Measurements from ENCODE around the gene RUNX1.
A peak's percentile ranks its signal among the peaks of the same experiment; 100 is the strongest.

Gene RUNX1

DNA sequence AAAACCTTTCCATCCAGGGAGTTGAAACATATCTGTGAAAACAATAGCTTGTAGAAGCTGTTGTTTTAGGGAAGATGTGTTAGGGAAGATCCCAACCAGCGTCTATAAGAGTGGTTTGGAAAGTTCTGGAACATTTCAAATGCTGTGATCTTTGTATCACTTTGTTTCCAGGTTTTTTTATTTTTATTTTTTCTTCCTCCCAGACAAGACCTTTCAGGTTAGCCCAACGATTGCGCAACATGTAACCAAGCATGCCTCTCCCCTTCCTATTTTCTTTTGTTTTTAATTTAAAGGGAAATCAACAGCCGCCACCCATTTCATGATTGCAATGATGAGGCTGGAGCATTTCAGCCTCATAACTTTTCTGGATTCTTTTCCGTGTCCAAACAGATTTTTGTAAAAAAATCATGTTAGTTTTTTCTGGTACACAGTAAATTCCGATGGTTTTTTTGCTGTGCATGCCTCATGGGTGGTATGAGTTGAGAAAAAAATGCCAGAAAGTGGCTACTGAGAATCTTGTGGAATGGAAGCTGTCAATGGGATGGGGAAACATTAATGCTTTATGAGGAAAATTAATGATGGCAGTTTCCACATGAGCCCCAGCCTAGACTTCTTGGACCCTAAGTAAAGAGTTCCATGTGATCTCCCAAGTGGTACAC, 109.3 kb downstream of the RUNX1 start:
- DNase-seq: no peak

DNA sequence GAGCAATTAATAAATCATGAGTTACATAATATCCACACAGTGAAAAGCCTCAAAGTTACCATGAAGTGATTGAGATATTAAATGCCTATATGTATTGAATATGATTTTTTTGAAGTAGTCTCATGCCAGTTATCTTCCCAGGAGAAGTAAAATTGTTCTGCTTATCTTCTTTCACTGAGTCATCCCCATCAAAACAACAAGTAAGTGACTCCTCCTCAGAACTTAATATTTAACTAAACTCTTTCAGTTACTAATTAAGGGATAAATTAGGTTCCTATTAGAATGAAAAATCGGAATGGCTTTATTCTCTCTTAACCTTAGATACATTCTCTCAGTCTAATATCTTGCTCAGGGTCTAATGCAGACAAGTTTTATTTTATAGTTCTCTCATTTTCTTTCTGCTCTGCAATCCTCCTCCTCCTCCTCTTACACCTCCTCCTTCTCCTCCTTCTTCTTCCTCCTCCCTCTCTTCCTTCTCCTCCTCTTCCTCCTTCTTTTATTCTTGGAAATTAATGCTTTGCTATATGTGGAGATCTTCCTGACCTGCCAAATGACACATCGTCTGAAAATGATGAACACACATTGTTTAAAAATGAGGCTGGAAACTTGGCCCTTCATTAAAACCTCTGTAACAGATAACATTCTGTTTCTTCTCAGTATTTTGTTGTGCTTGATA, 110.9 kb downstream of the RUNX1 start:
- DNase-seq: no peak

DNA sequence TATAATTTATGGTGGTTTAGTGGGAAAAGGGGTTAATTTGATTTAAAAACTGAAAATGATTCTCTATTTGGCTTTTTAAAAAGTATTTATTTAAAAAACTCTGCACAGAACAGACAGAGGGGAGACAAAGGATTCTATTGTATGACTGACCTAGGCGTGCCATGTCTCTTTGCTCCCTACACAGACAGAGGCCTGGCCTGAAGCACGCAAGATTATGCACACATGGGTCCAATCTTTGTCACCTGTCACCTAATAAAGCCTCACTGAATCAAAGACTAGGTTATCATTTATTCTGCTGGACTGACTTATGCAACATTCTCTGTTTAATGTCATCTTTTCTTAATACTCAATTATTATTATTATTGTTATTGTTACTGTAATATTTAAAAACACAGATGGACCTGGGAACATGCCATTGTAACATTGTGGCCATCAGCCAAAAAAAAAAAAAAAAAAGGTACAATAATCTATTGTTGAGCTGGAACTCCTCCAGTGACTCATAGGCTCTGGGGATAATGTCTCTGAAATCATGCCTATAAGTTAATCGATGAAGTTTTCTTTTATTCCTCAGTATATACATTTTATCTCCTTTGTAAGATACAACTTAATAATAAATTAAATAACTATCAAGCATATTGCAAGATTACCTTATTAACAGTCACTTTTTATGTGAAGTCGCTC, 112.1 kb downstream of the RUNX1 start:
- no peak for DNase-seq

DNA sequence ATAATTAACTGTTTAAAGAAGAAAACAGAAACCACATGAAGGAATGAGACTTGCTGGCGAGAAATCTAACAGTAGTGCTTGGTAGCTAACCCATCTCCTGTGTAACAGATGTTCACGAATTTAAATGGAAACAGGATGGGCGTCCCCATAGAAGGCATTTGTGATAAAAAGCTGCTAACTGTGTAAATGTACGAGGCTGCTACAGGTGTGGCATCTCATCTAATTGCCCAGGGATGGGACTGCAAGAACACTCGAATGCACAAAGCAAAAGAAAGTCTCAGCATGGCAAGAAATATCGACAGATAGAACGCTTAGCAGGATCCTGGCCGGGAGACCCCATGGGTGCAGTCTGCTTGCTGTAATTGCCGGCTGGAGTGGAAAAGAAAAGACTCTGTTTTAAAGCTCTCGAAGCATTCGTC, 112.7 kb downstream of the RUNX1 start:
- peak; percentile 44 for DNase-seq

DNA sequence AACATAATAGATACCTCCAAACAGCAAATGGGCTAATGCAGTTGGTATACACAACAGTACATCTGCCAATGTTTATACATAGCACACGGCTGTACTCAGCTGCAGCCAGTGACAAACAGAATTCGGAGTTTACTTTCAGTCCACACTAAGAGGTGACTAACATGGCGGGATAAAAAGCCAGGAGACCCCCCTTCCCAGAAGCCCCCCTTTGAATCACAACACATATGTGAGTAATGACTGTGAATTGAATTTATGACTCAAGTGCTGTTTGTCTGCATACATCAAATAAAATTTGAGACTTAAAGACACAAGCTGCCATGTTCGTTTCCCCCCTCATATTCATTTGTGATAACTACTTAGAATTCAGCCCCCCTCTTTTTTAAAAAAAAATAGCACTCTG, 113.2 kb downstream of the RUNX1 start:
- DNase-seq: peak; percentile 44

DNA sequence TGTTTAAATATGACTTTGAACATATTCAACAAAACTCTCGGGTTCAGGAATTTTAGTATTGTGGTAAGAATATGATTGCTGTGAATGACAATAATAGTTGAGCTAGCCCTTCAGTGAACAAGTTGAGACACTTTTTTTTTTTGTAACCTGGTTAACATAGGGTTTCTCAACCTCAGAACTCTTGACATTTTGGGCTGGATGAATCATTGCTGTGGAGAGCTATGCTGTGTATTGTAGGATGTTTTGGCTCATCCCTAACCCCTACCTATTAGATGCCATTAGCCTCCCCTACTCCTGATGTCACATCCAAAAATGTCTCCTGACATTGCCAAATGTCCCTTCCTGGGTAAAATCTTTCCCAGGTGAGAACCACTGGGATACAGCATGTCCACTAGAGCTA, 113.7 kb downstream of the RUNX1 start:
- peak; percentile 27 for DNase-seq

DNA sequence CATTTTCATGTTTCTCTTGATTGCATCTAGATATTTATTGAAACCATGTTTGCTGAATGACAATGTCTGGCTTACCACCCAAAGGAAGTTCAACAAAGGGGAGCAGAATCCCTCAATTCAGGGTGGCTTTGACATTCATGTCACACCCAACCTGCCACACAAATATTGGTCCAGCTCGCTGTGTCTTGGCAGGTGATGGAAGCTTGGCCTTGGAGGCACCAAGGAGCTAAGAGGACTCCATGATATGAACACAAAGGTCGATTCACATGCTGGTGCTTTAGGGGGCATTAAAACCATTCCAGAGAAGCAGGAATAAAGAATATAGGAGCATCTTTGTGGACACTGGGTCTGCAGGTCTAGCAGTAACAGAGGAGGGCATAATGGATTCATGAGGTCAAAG, 114.8 kb downstream of the RUNX1 start:
- DNase-seq: no peak

DNA sequence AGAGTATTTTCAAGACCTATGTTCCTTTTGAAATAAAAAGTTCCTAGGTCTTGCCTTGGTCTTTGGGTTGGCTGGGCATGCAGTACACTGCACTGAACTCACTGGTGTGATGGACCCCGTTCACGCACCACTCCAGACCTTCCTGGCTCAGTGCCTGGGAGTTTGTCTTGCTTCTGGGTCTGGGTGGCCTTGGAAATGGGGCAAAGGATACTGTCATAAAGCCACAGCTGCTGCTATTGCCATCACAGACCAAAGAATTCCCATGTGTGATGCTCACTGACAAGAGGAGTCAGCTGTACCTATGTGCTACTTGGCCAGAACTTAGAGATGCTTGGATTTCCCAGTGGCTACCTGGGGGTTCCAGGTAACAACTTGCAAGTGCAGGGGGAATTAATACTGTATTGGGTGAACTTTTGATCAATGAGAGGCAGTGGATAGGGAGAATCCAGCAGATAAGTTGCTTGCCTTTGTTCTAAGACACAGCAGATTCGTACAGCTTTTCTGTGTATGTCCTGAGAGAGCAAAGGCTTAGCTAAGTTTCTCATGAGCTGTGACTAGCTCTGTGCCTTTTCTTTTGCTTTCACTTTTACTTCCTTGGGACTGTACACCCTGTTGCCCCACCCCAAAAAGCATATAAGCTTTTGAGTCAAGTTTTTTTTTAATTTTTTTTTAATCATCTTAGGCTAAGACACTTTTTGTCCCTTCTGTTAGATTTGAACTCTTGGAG, 115.3 kb downstream of the RUNX1 start:
- peak; percentile 44 for DNase-seq

DNA sequence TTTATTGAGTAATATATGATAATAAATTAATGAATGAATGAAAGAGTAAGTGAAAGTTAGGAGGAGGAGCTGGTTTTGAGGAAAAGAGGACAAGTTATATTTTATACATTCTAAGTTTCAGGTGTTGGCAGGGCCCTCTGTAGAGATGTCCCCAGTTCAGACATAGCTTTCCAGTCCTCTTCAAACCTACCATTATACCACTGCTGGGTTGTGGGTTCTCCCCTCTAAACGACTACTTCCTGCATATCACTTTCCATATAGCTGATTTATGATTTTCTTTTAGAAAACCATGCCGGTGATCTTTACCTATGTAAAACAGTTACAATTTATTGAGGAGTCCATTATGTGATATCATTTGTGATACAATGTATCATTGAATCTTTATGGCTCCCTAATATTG, 116.9 kb downstream of the RUNX1 start:
- no peak for DNase-seq

DNA sequence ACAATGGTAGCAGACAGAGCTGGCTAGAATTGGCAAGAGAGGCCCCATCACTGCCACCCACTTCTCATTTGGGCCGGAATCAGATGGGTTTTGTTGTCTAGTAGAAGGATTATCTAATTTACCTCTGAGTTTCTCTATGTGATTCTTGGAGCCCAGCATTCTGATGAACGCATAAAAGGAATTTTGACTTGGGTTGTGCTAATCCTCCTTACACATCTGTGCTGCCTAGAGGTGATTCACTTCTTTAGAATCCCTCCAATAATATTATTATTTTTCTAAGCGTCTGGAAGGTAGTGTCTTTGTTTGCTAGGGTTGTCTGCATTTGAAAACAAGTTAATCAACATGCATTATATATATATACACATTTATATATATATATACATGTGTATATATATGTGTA, 118.1 kb downstream of the RUNX1 start:
- no peak for DNase-seq

DNA sequence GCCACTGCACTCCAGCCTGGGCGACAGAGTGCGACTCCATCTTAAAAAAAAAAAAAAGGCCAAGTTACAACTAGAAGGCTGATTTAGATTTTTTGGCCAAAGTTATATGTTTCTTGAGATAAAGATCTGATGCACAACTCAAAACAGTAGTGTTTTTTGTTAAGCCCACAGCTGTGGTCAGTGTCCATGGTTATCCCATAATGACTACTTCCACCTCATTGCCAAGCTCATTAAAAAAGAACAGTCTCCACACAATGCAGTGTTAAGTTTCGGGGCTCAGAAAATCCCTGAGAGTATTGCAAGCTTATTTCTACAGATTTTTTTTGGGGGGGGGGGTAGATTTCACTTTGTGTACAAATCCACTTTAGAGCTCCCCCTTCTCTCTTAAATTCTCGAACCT, 120.5 kb downstream of the RUNX1 start:
- no peak for DNase-seq

DNA sequence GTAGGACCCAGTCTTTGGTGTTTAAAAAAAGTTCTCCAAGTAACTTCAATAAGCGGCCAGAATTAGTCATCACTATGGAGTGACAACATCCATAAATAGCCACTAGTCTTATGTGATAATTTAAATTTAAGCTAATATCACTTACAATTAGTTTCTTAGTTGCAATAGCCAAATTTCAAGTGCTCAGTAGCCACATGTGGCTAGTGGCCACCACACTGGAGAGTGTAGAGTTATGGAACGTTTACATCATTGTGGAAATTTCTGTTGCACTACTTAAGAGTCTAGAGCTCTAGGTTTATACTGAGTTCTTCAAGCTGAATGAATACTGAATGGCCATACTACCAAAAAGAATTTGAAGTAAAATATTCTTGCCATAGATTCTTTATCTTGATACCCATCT, 121.1 kb downstream of the RUNX1 start:
- no peak for DNase-seq

DNA sequence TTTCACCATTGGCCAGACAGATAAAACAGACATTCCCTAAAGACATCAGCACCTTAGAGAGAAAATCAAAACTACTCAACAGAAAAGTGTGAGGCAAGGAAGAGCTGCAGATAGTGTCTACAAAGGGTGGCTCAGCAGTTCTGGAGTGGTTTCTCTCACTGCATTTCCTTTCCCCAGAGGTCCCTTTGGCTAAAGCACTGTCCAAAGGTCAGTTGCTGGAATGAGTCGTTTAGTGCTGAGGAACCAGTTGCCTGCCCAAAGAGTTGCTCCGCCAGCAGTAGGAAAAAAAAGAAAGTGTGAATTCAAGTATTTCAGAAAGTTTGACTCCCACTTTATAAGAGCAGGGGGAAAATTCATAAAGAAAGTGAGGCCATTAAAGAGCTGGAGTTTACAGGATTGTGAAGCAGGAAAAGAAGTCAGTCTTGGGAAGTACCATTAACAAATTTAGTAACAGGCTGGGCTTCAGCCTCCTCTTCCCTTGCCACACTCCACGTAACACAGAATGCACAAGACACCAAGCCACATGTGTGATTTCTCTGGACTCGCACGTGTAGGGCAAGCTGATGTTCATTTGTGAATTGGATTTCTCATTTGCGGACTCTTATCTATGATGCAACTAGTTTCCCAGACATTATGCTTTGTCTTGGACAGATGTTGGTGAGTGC, 122.2 kb downstream of the RUNX1 start:
- DNase-seq: no peak

DNA sequence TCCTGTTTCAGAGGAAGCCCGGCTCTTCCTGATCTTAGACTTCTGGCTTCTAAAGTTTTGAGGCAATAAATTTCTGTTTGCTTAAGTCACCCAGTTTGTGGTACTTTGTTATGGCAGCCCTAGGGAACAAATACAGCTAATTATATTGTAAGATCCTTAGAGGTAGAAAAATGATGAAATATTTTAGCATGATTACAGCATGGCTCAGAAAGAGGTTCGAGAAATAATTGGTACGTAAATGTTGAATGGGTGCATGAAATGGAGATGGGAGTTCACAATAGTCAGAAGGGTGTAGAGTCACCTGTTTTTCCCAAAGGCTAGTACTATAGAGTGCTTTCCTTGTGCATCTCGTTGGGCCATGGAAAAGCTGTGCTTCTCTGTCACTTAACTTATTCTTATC, 123.5 kb downstream of the RUNX1 start:
- DNase-seq: no peak

DNA sequence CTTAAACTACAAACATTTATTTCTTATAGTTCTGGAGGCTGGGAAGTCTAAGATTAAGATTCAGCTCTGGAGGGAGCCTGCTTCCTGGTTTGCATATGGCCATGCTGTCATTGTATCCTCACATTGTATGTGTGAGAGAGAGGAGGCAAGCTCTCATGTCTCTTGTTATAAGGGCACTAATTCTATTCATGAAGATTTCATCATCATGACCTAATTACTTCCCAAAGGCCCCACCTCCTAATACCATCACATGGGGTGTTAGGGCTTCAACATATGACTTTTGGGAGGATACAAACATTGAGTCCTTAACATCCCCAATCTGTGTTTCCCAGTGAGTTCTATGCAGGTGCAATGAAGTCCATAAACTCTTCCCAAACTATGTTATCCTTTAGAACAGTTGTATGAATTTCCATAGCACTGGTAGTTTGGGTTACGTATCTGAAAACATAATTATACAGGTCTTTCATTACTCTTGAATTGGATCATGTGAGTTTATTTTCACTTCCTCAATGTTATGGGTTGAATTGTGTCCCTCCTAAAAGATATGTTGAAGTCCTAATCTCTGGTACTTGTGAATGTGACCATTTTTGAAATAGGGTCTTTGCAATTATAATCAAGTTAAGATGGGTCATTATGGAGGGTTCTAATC, 124.2 kb downstream of the RUNX1 start:
- no peak for DNase-seq

DNA sequence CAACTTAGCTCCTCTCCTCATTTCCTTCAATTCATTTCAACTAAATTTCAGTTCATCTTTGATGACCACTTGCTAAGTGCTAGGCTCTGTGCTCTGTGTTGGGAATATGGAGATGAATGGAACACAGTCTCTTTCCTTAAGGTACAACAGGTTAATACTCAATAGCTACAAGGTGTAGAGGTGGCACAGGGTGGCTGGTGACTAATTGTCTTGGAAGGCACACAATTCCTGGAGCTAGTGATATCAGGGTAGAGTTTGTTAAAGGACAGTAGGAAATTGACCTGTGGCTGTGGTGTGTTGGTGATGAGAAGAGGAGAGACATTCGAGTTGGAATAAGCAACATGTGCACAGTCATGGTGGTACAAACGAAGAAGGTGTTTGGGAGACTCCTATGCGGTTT, 124.9 kb downstream of the RUNX1 start:
- DNase-seq: no peak

DNA sequence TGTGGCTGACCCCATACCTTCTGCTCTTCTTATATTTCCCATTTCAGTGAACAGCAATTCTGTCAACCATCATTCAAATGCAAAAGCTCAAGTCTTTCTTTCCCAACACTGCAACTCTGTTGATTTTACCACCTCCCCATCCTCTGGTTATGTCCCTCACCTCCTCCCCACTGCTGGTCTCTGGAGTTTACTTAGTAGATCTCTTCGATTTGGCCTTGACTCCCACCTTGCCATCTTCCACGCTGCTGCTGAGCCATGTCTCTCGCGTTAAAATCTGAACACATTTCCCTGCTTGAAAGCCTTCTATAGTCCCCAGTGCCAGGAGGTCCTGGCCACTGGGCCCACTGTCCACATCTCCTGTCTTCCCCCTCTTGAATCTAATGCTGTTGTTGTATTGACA, 125.5 kb downstream of the RUNX1 start:
- no peak for DNase-seq

DNA sequence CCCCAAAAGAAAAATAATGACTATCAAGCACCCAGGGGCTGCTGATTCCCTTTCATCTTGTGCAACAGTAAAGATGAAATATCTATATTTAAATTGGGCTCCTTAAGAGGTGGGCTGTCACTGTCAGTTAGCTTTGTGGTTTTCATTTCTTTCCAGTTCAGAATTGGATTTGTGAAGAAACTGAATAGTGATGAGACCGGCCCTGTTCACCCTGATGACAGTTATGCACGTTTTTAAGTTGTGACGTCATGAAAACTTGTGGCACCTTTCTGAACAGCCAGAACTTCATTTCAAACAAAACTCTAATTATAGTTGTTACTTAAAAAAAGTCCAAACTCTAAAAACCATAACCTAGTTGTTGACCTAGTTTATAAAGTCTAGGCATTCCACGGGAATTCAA, 125.9 kb downstream of the RUNX1 start:
- DNase-seq: no peak

DNA sequence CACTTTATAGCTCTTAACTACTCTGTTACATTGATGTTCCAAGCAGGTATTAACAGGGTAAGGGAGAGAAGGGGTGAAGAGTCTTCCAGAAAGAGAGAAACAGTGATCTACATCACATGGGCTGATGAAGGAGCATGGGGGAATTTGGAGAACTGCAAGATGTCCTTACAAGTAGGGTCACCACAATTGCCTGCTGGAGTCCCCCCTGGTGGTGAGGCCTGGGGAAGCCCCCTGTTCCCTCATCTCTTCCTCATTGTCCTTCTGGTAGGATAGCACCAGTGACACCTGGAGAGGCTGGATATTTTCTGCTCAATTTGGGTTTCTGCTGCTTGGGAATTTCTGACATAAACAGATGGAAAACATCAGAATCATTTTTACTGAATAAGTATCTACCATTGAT, 126.6 kb downstream of the RUNX1 start:
- no peak for DNase-seq

DNA sequence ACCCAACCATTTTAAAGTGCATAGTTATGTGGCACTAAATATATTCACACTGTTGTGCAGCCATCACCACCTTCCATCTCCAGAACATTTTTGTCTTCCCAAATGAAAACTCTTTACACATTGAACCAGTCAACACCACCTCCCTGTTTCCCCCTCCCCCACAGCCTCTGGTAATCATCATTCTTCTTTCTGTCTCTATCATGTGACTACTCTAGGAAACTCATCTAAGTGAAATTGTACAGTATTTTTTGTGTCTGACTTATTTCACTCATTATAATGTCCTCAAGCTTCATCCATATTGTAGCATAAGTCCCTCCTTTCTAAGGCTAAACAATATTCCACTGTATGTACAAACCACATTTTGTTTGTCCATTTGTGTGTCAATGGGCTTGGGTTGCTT, 128.0 kb downstream of the RUNX1 start:
- no peak for DNase-seq

DNA sequence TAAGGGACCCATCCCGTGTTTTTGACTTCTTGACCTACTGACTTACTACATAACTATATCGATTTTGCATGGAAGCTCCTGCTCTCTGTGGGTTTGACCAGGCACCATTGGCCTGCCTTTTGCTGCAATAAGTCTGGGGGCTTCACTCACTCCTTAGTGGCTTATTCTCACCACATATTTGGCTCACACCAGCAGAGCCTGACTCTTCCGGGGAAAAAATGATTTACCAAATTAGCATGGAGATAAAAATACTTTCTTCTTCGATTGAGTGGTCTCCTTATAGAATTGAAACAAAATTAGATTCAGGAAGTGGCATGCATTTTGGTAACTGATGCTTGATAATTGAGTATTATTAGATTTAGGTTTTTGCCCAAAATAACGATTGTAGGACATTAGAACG, 129.7 kb downstream of the RUNX1 start:
- no peak for DNase-seq

DNA sequence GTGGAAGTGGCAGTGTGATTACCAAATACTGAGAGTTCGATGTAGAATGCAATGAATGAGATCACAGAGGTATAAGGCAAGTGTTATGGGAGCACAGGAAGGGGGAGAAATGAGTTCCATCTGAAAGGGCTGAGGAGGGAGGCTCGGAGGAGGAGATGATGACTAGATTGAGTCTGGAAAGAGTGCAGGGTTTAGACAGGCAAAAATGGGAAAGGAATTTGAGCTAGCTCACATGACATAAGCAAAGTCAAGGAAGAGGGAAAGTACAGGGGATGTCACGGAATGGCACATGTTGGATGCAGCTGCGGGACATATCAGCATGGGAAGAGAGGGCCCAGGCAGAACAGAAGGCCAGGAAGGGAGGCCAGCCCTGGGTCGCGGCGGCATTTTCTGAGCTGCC, 132.7 kb downstream of the RUNX1 start:
- DNase-seq: no peak

Measured in CD4-positive, alpha-beta T cell treated with Interleukin-6 for 4 hours (primary cell).